Medulla oblongata (tissue), 1 donor: ENCODE results near the gene DNAL1.
"Not testable (repeated sequence)": the region's sequence is repeated elsewhere in the genome, so short reads cannot be mapped to it uniquely, and the experiment has no call there.

ENCODE experiments used
- DNase-seq: peaks from one replicate; pipeline ENCODE4 v3.0.0-alpha.2; 2015; ENCODE audit errors: extremely low spot score

Gene DNAL1, protein sequence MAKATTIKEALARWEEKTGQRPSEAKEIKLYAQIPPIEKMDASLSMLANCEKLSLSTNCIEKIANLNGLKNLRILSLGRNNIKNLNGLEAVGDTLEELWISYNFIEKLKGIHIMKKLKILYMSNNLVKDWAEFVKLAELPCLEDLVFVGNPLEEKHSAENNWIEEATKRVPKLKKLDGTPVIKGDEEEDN

DNA sequence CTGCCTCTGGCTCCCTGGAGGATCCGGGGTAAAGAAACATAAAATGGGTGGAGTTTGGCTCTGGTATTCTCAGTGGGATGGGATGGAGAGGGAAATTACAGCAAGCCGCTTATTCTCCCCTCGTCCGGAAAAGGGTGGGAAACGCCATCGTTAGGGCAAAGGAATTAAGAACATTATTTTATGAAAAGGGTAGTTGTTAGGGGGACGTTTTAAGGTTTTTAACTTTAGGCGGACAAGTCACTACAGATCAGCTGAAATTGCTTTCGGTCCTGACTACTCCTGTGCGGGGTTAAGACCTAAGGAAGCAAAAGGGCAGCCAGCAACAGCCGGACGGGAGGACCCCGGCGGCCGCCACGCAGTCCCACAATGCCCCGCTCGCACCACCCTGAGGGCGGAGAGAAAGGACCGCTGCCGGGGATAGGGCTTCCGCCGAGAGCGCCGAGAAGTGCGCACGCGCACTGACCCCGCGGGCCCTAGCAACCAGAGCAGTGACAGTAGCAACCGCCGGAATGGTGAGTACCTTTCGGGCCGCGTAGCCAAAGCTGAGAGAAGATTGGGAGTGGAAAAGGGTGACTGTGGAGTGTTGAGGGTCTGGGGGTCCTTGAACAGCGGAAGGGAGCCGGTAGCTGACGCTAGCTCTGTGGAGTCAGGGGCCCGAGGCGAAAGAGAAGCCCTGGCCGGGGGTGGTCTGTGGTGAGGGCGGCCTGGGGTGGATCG lies at the start of gene DNAL1:
Gene DNAL1, plus strand, starts transcription at position 456 of the 717 bp plus-strand sequence. Its CDS starts 54 bp downstream, at position 510.
- DNase-seq = peak; percentile 91

DNA sequence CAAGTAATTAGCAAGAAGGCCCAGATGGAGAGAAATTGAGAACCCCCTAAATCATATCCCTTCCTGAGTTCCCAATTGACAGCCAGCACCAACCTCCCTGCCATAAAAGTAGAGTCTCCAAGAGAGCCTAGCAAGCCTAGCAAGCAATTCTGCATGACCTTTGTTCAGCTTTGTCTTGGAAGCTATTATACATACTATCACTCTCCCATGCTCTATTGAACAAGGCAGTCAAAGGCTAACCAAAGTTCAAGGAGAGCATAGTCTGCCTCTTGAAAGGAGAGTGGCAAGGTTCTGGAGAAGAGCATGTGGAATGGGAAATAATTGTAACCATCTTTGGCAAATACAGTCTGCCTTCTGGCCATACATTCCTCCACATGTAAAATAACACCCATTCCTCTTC lies 45.3 kb upstream of the DNAL1 start:
- DNase-seq = no peak

DNA sequence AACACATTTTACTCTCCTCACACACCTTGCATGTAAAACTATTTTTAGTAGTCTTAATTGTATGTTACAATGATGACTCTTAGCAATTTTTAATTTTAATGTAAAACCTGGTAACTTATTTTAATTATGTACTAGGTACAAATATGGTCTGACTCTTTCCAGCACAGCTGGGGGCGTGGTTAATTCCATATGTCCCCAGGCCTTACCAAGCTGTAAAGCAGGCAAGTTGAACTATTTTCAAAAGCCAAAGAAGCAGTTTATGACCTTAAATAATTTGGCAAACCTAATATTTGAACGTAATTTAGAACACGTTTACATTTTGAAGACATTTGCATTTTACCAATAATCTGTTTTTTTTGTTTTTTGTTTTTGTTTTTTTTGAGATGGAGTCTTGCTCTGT lies 41.8 kb upstream of the DNAL1 start:
- DNase-seq = no peak

DNA sequence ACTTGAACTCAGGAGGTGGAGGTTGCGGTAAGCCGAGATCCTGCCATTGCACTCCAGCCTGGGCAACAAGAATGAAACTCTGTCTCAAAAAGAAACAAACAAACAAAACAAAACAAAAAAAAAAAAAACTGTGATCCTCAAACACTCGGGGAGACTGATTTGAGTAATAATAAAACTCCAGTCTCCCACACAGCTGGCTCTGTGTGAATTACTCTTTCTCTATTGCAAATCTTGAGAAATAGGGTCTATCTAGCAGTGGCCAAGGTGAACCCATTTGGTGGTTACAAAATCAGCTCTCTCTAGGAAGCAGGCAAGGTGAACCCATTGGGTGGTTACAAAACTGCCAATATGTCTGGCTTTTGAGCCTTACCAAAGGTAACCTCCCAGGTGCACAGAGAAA lies 38.5 kb upstream of the DNAL1 start:
- DNase-seq = no peak

DNA sequence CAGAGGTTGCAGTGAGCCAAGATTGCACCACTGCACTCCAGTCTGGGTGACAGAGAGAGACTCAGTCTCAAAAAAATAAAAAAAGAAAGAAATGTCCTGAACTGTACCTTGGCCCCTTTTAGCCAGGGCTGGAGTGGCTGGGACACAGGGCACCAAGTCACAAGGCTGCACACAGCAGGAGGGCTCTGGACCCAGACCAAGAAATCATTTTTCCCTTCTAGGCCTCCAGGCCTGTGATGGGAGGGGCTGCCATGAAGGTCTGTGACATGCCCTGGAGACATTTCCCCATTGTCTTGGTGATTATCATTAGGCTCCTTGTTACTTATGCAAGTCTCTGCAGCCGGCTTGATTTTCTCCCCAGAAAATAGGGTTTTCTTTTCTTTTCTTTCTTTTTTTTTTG lies 37.5 kb upstream of the DNAL1 start:
- DNase-seq = no peak

DNA sequence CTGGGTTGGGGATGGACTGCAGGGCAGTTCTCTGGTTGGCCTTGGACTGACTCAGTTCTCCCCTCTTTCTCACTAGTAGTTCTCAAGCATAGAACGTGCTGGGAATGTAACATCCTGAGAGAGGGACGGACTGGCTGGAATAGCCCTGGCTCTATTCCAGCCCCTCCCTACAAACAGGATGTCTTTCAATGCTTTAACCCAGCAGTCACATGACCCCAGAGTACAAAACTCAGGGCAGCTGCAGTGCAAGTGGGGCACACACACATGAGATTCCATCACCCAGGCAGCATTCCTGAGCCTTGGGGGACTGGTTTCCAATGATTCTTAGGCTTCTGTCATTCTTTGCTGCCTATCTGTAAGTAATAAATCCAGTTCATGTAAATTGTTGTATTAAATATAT lies 34.1 kb upstream of the DNAL1 start:
- DNase-seq = peak; percentile 24

DNA sequence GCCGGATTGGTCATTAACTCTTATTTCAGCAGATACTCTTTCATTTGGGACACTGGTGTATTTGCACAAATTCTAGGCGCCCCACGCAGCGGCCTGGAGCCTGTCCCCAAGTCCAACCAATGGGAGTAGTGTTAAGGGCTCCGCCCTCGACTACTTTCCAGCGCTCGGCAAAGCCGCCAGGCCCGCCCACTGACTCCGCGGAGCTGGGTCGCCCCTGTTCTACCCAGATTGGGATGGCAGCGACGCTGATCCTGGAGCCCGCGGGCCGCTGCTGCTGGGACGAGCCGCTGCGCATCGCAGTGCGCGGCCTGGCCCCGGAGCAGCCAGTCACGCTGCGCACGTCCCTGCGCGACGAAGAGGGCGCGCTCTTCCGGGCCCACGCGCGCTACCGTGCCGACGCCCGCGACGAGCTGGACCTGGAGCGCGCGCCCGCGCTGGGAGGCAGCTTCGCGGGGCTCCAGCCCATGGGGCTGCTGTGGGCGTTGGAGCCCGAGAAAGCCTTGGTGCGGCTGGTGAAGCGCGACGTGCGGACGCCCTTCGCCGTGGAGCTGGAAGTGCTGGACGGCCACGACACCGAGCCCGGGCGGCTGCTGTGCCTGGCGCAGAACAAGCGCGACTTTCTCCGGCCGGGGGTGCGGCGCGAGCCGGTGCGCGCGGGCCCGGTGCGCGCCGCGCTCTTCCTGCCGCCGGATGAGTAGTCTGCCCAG lies 32.3 kb upstream of the DNAL1 start, which contains the start of gene ACOT6:
Gene ACOT6, plus strand, starts transcription at position 179 of the 707 bp plus-strand sequence. Its CDS starts 55 bp downstream, at position 234.
- DNase-seq = peak; percentile 35

DNA sequence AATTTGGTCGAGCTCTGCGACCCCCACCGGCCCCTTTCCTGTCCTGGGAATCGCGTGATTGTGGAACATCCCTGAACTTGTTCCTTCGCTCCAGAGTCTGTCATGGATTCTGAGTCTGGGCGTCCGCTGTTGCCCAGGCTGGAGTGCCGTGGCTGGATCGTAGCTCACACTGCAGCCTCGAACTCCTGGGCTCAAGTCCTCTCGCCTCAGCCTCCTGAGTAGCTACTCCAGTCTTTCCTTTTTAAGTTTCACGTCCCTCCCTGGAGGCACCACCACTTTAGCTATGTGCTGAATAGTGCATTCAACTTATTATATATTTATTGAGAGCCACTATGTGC lies 31.8 kb upstream of the DNAL1 start:
- no peak for DNase-seq

DNA sequence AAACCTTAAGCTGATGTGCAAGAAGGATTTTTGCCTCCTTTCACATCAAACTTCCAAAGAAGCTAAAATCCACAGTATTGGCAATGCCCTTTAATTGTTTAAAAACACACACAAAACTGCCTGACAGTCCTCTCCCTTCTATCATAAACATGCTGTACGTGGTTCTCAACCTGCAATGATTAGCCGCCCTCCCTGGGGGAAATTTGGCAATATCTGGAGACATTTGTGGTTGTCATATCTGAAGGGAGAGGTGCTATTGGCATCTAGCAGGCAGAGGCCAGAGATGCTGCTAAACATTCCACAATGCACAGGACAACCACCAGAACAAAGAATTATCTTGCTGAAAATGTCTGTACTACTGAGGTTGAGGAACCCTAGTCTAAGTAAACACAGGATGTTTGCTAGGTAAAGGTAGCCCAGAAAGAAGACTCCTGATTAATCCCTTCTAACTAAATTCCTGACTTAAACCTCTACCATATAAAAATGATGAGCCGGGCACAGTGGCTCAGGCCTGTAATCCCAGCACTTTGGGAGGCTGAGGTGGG lies 31.3 kb upstream of the DNAL1 start:
- DNase-seq = no peak

DNA sequence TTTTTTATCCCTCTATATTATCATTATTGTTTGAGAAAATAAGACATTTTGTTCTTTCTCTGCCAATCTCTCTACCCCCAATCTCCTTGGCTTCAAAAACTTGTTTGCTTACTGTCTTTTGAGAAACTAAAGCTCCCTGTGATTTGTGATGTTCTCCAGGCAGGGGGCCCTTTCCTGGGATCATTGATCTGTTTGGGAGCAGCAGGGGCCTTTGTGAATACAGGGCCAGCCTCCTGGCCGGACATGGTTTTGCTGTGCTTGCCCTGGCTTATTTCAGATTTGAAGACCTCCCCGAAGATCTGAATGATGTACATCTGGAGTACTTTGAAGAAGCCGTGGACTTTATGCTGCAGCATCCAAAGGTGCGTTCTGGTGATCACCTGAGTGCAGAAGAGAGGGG lies 28.0 kb upstream of the DNAL1 start:
- DNase-seq = no peak

DNA sequence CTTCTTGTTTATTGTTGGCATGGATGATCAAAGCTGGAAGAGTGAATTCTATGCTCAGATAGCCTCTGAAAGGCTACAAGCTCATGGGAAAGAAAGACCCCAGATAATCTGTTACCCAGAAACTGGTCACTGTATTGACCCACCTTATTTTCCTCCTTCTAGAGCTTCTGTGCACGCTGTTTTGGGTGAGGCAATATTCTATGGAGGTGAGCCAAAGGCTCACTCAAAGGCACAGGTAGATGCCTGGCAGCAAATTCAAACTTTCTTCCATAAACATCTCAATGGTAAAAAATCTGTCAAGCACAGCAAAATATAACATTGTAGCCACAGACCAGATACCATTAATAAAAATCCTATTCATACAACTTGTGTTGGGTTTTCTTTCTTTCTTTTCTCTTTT lies 25.3 kb upstream of the DNAL1 start:
- no peak for DNase-seq

DNA sequence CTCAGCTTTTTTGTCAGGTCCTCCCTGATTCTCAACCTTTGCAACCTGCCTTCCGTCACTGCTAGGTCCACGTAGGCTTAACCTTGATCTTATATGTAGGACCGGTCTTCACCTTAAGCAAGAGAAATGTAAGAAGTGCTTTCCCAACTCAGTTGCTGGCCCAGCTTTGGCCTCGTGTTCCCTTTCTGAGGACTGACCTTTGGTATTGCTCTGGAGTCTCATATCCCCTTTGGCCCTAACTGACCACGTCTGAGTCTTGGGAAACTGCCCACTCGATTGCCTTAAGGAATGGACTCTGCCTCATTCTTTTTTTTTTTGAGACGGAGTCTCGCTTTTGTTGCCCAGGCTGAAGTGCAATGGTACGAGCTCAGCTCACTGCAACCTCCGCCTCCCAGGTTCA lies 24.5 kb upstream of the DNAL1 start:
- DNase-seq = no peak

DNA sequence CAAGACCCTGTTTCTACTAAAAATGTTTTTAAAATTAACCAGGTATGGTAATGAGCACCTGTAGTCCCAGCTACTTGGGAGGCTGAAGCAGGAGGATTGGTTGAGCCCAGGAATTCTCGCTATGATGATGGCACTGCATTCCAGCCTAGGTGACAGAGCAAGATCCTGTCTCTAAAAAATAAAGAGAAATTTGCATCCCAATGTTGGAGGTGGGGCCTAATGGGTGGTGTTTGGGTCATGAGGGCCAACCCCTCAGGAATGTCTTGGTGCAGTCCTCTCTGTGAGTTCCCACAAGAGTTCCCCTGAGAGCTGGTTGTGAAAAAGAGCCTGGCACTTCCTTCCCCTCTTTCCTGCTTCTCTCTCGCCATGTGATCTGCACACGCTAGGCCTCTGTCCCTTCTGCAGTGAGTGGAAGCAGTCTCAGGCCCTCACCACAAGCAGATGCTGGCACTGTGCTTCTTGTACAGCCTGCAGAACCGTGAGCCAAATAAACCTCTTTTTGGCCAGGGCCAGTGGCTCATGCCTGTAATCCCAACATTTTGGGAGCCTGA lies 21.2 kb upstream of the DNAL1 start:
- DNase-seq = no peak

DNA sequence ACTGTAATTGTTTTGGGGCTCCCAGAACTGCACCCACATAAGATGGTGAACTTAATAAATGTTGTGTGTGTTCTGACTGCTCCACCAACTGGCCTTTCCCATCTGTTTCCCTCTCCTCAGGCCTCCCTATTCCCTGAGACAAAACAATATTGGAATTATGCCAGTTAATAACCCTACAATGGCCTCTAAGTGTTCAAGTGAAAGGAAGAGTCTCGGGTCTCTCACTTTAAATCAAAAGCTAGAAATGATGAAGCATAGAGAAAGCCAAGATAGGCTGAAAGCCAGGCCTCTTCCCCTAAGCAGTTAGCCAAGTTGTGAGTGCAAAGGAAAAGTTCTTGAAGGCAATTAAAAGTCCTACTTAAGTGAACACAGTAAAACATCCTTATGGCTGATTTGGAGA lies 19.1 kb upstream of the DNAL1 start:
- no peak for DNase-seq

DNA sequence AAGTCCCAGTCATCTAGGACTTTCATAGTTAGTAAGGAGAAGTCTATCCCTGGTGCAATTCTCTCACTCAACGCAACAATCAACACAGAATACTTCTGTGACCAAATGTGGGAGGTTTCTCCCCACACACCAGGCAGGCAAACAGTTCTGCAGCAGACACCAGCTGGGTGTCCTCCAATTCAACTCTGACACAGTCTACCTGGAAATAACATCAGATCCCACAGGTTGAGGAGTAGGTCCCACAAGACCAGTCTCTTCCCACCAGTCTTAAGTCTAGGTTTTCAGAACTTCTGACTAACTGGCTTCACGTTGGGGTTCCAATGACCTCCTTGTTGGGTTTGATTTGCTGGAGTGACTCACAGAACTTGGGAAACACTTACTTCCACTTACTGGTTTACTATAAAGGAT lies 17.6 kb upstream of the DNAL1 start:
- no peak for DNase-seq

DNA sequence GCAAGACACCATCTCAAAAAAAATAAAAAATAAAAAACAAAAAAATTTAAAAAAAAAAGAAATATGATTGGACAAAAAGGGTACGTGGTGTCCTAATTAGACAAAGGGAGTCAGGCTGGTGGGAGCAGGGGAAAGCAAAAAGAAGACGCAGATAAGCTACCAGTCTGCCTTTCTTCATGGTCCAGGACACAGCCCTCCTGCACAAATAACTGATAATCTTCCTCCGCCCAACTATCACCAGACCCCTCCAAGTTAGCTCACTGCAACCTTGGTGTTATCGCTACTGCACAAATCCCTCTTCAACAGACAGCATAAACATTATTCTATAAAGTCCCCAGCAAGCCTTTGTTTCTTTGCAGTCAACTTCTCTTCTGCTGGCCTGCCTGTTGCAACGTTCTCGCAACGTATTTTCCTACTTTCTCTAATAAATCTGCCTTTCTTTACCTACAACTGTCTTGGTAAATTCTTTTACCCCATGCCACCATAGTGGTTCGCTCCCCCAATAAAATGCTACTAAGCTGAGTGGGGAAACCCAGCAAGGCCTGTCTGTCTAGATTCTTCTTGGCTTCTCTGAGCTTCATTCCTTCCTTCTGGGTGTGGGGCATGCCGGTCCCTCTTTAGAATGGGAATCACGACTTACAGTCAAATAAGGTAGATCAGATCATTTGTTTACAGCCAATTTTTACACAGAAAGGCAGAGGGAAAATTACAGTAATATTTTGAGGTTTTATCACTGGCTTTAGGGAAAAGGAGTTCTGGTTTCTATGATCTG lies 14.6 kb upstream of the DNAL1 start:
- no peak for DNase-seq

DNA sequence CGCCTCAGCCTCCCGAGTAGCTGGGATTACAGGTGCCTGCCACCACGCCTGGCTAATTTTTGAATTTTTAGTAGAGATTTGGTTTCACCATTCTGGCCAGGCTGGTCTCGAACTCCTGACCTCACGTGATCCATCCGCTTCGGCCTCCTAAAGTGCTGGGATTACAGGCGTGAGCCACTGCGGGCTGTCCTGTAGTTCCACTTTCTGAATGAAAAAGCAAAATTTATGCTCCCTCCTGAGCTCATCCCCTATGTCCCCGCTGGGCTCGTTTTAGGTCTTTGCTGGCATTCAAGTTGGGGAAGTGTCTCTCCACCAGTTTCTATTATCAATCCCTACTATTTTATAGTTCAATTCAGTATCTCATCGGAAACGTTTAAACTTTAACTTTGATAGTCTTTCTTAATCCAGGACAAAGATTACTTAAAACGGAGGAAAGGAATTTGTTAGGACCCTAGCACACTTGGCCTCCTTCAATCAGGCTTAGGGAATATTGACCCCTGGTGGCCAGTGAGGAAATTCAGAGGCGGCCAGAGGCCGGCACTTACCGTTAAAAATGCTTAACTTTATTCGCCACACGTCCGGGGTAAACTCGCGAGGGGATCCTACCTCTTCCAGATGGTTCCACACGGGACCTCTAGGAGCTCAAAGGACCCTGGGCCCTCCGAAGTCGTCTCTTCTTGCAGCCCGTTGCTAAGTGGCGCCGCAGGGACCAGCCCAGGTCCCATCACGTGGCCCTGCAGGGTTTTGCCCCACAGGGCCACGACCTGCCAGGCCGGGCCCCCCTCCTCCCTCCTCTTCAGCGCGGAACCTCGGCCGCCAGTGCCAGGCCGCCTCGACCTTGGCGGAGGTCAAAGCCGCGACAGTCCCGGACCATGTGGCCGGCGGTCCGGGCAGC lies 11.4 kb upstream of the DNAL1 start:
- peak; percentile 91 for DNase-seq

DNA sequence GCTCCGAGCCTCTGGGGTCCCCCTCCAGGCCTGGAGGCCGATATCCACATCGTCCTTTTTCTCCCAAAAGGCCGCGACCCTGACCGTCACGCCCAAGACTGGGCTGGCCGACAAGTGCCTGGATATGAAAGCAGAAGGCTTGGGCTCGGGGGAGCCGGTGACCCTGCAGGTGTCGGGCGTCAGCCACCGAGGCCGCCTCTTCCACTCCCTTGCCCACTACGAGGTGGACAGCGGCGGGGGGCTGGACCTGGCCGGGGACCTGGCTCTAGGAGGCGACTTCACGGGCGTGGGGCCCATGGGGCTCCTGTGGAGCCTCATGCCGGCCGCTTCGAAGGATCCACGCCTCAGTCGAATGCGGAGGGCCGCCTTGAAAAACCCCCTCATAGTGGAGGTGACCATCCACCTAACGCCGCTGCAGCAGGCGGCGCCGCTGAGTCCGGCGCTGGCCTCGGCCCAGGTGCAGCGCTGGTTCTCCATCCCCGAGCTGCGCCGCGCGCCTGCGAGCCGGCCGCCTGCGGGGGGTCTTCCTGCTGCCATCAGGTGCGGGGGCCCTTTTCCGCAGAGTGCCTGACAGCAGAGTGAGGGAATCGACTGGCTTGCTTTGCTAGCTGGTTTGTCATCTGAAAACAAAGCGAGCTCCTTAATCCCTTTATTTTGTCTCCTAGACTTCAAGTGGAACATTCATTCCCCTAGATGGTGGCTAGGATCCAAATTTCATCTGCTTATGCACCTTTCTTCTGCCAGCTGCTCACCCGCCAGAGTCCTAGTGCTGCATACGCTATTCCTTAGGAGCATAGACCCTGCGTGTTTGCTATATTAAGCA lies 10.6 kb upstream of the DNAL1 start:
- DNase-seq = peak; percentile 26

DNA sequence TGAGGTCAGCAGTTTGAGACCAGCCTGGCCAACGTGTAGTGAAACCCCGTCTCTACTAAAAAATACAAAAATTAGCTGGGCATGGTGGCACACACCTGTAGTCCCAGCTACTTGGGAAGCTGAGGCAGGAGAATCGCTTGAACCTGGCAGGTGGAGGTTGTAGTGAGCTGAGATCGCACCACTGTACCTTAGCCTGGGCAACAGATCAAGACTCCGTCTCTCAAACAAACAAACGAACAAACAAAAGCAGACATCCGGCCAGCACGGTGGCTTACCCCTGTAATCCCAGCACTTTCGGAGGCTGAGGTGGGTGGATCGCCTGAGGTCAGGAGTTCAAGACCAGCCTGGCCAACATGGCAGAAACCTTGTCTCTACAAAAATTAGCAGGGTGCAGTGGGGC lies 8.4 kb upstream of the DNAL1 start:
- not testable (repeated sequence) for DNase-seq

DNA sequence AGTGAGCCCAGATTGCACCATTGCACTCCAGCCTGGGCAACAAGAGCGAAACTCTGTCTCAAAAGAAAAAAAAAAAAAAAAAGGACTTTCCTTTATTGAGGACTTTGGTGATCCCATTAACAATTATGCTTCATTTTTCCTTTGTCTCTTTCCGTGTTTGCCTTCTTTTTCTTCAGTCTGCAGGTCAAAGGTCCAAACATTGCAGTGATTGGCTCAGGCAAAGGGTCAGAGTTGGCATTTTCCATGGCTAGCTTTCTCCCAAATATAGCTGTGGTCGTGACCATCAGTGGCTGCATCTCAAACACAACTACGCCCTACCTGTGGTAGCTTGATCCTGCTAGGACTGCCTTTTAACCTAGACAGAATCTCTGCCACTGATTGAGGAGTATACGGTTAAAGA lies 7.0 kb upstream of the DNAL1 start:
- DNase-seq = no peak
